Esophagus squamous epithelium (tissue), 4 donors: ENCODE results near the gene ESYT2.

ENCODE experiments used
- POLR2A ChIP-seq, 4 donors: fragments of 450-650 bp; IDR thresholded peaks; one replicate each; pipeline ENCODE4 v1.6.1; 2017; ENCODE audit warnings: antibody characterized with exemption in 4 of 4, mild to moderate bottlenecking in 4 of 4, moderate library complexity in 3 of 4
- TF ChIP-seq, protein P1 (sequence below), 6 experiments: fragments of 450-650 bp in 4 of 6; fragments of 200-600 bp in 2 of 6; sonication (generic) in 2 of 6; IDR thresholded peaks; one replicate each; pipeline ENCODE4 v1.5.1; 2016 to 2019; ENCODE audit warnings: antibody characterized with exemption in 6 of 6, mild to moderate bottlenecking in 4 of 6, moderate library complexity in 4 of 6

DNA sequence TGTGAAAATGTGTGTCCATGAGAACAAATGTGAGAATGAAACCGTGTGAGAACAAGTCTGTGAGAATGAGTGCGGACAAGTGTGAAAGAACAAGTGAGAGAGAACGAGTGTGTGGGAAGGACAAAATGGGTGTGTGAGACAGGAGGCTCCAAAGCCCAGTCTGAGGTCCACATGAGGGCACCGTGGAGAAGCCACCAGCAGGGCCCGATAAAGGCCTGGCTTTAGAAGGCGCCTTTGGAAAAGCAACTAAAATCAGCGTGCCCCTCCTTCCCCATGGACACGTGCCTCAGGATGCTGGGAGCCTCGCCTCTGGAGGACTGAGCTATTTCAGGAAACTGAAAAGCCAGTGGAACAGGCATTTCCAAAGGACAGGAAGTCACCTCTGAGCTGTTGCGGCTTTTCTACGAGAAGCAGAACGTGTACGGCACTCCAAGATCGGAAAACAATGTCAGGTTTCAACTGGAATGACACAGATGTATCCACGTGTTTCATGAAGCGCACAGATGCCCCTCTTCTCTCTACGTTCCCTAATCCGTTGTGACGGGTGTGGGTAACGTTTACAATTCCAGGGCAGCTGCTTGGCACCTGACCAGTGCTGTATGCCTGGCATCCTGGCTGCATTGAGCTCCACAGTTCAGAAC lies 46.4 kb downstream of the ESYT2 start:
- TF ChIP-seq, protein P1, sequence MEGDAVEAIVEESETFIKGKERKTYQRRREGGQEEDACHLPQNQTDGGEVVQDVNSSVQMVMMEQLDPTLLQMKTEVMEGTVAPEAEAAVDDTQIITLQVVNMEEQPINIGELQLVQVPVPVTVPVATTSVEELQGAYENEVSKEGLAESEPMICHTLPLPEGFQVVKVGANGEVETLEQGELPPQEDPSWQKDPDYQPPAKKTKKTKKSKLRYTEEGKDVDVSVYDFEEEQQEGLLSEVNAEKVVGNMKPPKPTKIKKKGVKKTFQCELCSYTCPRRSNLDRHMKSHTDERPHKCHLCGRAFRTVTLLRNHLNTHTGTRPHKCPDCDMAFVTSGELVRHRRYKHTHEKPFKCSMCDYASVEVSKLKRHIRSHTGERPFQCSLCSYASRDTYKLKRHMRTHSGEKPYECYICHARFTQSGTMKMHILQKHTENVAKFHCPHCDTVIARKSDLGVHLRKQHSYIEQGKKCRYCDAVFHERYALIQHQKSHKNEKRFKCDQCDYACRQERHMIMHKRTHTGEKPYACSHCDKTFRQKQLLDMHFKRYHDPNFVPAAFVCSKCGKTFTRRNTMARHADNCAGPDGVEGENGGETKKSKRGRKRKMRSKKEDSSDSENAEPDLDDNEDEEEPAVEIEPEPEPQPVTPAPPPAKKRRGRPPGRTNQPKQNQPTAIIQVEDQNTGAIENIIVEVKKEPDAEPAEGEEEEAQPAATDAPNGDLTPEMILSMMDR (IDR thresholded peaks at IDR 0.05), result peak in 4 of 6 experiments; percentile 24 to 47 (median 42)
- no peak for TF ChIP-seq POLR2A (IDR thresholded peaks at IDR 0.05)
